Gastroesophageal sphincter (tissue), 4 donors: ENCODE measurements around the gene DISC1. TPM values are rescaled to one million over a fixed set of nuclear protein-coding genes. Genes with fewer than 3 reads are reported as not detected.
"Not testable (repeated sequence)": the region's sequence is repeated elsewhere in the genome, so short reads cannot be mapped to it uniquely, and the experiment has no call there.

ENCODE experiments used
- ATAC-seq: fragments of 150-250 bp; one replicate; pipeline ENCODE4 v1.9.1; 2016; ENCODE audit warnings: mild to moderate bottlenecking, moderate library complexity
- H3K27ac ChIP-seq, 4 donors: fragments of 200-600 bp; sonication (generic) in 3 of 4; 1 replicate in 3 of 4; 2 replicates in 1 of 4; pipeline ENCODE4 v1.5.1; 2016 to 2019
- H3K27me3 ChIP-seq: fragments of 200-600 bp; sonication (generic); one replicate; pipeline ENCODE4 v1.5.1; 2019
- H3K36me3 ChIP-seq, 2 donors: fragments of 200-600 bp; sonication (generic); one replicate each; pipeline ENCODE4 v1.5.1; 2019; ENCODE audit warnings: control low read depth in 1 of 2
- H3K4me1 ChIP-seq, 3 donors: fragments of 200-600 bp; sonication (generic); 1 replicate in 2 of 3; 2 replicates in 1 of 3; pipeline ENCODE4 v1.5.1; 2016 to 2019; ENCODE audit warnings: control low read depth in 2 of 3
- H3K4me3 ChIP-seq, 2 donors: fragments of 200-600 bp; sonication (generic); one replicate each; pipeline ENCODE4 v1.5.1; 2019; ENCODE audit warnings: mild to moderate bottlenecking in 1 of 2, moderate library complexity in 1 of 2
- H3K9me3 ChIP-seq, 3 donors: fragments of 200-600 bp; sonication (generic); one replicate each; pipeline ENCODE4 v1.5.1; 2017 to 2019; ENCODE audit warnings: control low read depth in 2 of 3
- CTCF ChIP-seq, 4 experiments: fragments of 200-600 bp in 2 of 4; fragments of 450-650 bp in 2 of 4; sonication (generic) in 1 of 4; IDR thresholded peaks; one replicate each; pipeline ENCODE4 v1.5.1; 2017 to 2019; ENCODE audit warnings: antibody characterized with exemption in 4 of 4, mild to moderate bottlenecking in 2 of 4, moderate library complexity in 2 of 4
- EP300 ChIP-seq: sonication (generic); formaldehyde crosslinking; IDR thresholded peaks from one replicate; pipeline ENCODE4 v1.6.1; 2017; ENCODE audit warnings: antibody characterized with exemption, mild to moderate bottlenecking
- POLR2A ChIP-seq, 2 donors: fragments of 450-650 bp; IDR thresholded peaks; one replicate each; pipeline ENCODE4 v1.6.1; 2017; ENCODE audit warnings: antibody characterized with exemption in 2 of 2, mild to moderate bottlenecking in 2 of 2, moderate library complexity in 1 of 2
- POLR2AphosphoS5 ChIP-seq: sonication (generic); formaldehyde crosslinking; IDR thresholded peaks from one replicate; pipeline ENCODE4 v1.6.1; 2017; ENCODE audit warnings: antibody characterized with exemption
- WGBS, 2 donors: methylation state at CpG; one replicate each; pipeline ENCODE4 v1.1.5; 2018; ENCODE audit warnings: low coverage in 1 of 2; 5-methylcytosine and 5-hydroxymethylcytosine counted together
- total RNA-seq, 4 donors: library from RNA; depleted of rRNA; stranded (reverse); fragments of >200 nt; gene quantifications; one replicate each; pipeline ENCODE4 v1.1.0, GENCODE V29; 2016

The DISC1 gene
- total RNA-seq, 4 donors from 2014 or later: 4.4 to 9.8 (median 6.8) TPM

GRCh38 chr1:231723146-231723545 lies 96.6 kb downstream of the DISC1 start:
- H3K27me3 ChIP-seq: no peaks in the 10 kb centered on the region
- H3K27ac ChIP-seq: no peak overlapping the region
- no peak overlapping the region for H3K4me3 ChIP-seq
- H3K36me3 ChIP-seq: no peaks in the 10 kb centered on the region
- no peak for TF ChIP-seq POLR2AphosphoS5
- no peak for TF ChIP-seq EP300
- no peaks in the 10 kb centered on the region for H3K4me1 ChIP-seq
- H3K9me3 ChIP-seq: no peaks in the 10 kb centered on the region
- ATAC-seq: no peak
- WGBS, 2 donors: 84 to 91% methylated on average over 4 to 7 of the region's 7 CpGs

GRCh38 chr1:231724041-231724440 lies 97.5 kb downstream of the DISC1 start:
- 83 to 88% methylated on average over 3 to 5 of the region's 5 CpGs for WGBS, 2 donors
- no peaks in the 10 kb centered on the region for H3K4me1 ChIP-seq
- ATAC-seq: no peak
- TF ChIP-seq EP300 (no peak), POLR2AphosphoS5 (no peak)
- H3K27me3 ChIP-seq: no peaks in the 10 kb centered on the region
- no peaks in the 10 kb centered on the region for H3K36me3 ChIP-seq
- no peak overlapping the region for H3K27ac ChIP-seq
- no peak overlapping the region for H3K4me3 ChIP-seq
- H3K9me3 ChIP-seq: no peaks in the 10 kb centered on the region

- 73 to 80% methylated on average over 6 to 9 of the region's 13 CpGs for WGBS, 2 donors
- TF ChIP-seq CTCF (IDR thresholded peaks at IDR 0.05) (no peak), POLR2AphosphoS5 (no peak), EP300 (no peak), POLR2A (IDR thresholded peaks at IDR 0.05) (no peak)
- Histone ChIP-seq H3K27ac (no peak overlapping the region), H3K4me3 (no peak overlapping the region), H3K36me3 (no peaks in the 10 kb centered on the region), H3K4me1 (no peaks in the 10 kb centered on the region), H3K27me3 (no peaks in the 10 kb centered on the region), H3K9me3 (no peaks in the 10 kb centered on the region)
- ATAC-seq: no peak
Measured at GRCh38 chr1:231724876-231725647, 98.5 kb downstream of the DISC1 start.

GRCh38 chr1:231727171-231727570 lies 100.6 kb downstream of the DISC1 start:
- no peak overlapping the region for H3K27ac ChIP-seq
- WGBS, 2 donors: 84 to 95% methylated on average over 2 of the region's 2 CpGs

GRCh38 chr1:231728987-231729386 lies 102.4 kb downstream of the DISC1 start:
- H3K4me3 ChIP-seq, ATAC-seq, H3K27me3 ChIP-seq, H3K4me1 ChIP-seq, H3K27ac ChIP-seq, H3K36me3 ChIP-seq, H3K9me3 ChIP-seq: not testable (repeated sequence)
- WGBS, 2 donors: 93% methylated on average over 3 to 4 of the region's 4 CpGs

More at GRCh38 chr1:231727171-231727570, 100.6 kb downstream of the DISC1 start:
- H3K4me3 ChIP-seq: no peak overlapping the region
- H3K27me3 ChIP-seq: no peaks in the 10 kb centered on the region
- no peaks in the 10 kb centered on the region for H3K9me3 ChIP-seq
- H3K4me1 ChIP-seq: no peaks in the 10 kb centered on the region
- no peak for TF ChIP-seq POLR2A (IDR thresholded peaks at IDR 0.05)
- no peak for TF ChIP-seq POLR2AphosphoS5
- TF ChIP-seq CTCF (IDR thresholded peaks at IDR 0.05): no peak
- H3K36me3 ChIP-seq: no peaks in the 10 kb centered on the region
- no peak for ATAC-seq

GRCh38 chr1:231729544-231729943 lies 103.0 kb downstream of the DISC1 start:
- Histone ChIP-seq H3K4me3 (no peak overlapping the region), H3K9me3 (no peaks in the 10 kb centered on the region), H3K4me1 (no peaks in the 10 kb centered on the region), H3K36me3 (no peaks in the 10 kb centered on the region), H3K27ac (no peak overlapping the region), H3K27me3 (no peaks in the 10 kb centered on the region)
- ATAC-seq: no peak
- TF ChIP-seq CTCF (IDR thresholded peaks at IDR 0.05) (no peak), POLR2A (IDR thresholded peaks at IDR 0.05) (no peak), EP300 (no peak), POLR2AphosphoS5 (no peak)
- 0% methylated on average over 1 of the region's 1 CpG for WGBS, 2 donors
